ENCODE data around the gene PANK2. TPM values are rescaled to one million over a fixed set of nuclear protein-coding genes. Genes with fewer than 3 reads are reported as not detected.

Gene PANK2
- total RNA-seq, 1 donor from 2014 or later: 59.3 TPM

- no peak overlapping the region for H3K4me3 ChIP-seq (ENCODE audit: insufficient read depth, low read depth, low read length)
- Mint-ChIP-seq H3K36me3 (ENCODE audit: low read depth, unreplicated experiment) (peaks cover 47% of the 10 kb centered on the region), H3K27ac (ENCODE audit: unreplicated experiment) (no peak overlapping the region), H3K4me3 (ENCODE audit: unreplicated experiment) (no peak overlapping the region), H3K27me3 (ENCODE audit: low read depth, unreplicated experiment) (no peaks in the 10 kb centered on the region), H3K4me1 (ENCODE audit: low read depth, unreplicated experiment) (peaks cover 14% of the 10 kb centered on the region), H3K9me3 (ENCODE audit: unreplicated experiment) (peaks cover 19% of the 10 kb centered on the region)
- FAIRE-seq (no peak), DNase-seq (ENCODE audit: low read depth) (no peak)
- H4K20me1 ChIP-seq (ENCODE audit: insufficient read depth, low read length): no peaks in the 10 kb centered on the region
- H3K27me3 ChIP-seq (ENCODE audit: insufficient read depth, low read length): no peaks in the 10 kb centered on the region
- TF ChIP-seq EZH2 (IDR thresholded peaks at IDR 0.05; ENCODE audit: insufficient read depth, low read length): no peak
- no peak for TF ChIP-seq CTCF (IDR thresholded peaks at IDR 0.05; ENCODE audit: insufficient read depth, low read depth, low read length)
- no peaks in the 10 kb centered on the region for H3K4me1 ChIP-seq (ENCODE audit: insufficient read depth, low read length)
- no peak overlapping the region for H3K4me2 ChIP-seq (ENCODE audit: low read length)
- H3K27ac ChIP-seq (ENCODE audit: low read depth, low read length): no peak overlapping the region
- no peak overlapping the region for H2AFZ ChIP-seq (ENCODE audit: low read depth, low read length)
- H3K9ac ChIP-seq (ENCODE audit: low read length): no peak overlapping the region
- H3K79me2 ChIP-seq (ENCODE audit: insufficient read depth, low read length): no peaks in the 10 kb centered on the region
- H3K36me3 ChIP-seq (ENCODE audit: insufficient read depth, low read length): peaks cover 6% of the 10 kb centered on the region
- H3K9me3 ChIP-seq (ENCODE audit: insufficient read depth, low read depth, low read length): peaks cover 4% of the 10 kb centered on the region
Measured at GRCh38 chr20:3935295-3935955, 46.2 kb downstream of the PANK2 start.

GRCh38 chr20:3935956-3936340 lies 46.8 kb downstream of the PANK2 start:
- no peak for TF ChIP-seq EZH2 (IDR thresholded peaks at IDR 0.05; ENCODE audit: insufficient read depth, low read length)
- TF ChIP-seq CTCF (IDR thresholded peaks at IDR 0.05; ENCODE audit: insufficient read depth, low read depth, low read length): no peak
- Histone ChIP-seq H2AFZ (ENCODE audit: low read depth, low read length) (no peak overlapping the region), H3K4me3 (ENCODE audit: insufficient read depth, low read depth, low read length) (no peak overlapping the region), H3K9ac (ENCODE audit: low read length) (no peak overlapping the region), H3K36me3 (ENCODE audit: insufficient read depth, low read length) (peaks cover 6% of the 10 kb centered on the region), H3K27me3 (ENCODE audit: insufficient read depth, low read length) (no peaks in the 10 kb centered on the region), H3K79me2 (ENCODE audit: insufficient read depth, low read length) (no peaks in the 10 kb centered on the region), H3K4me1 (ENCODE audit: insufficient read depth, low read length) (no peaks in the 10 kb centered on the region), H3K27ac (ENCODE audit: low read depth, low read length) (no peak overlapping the region), H4K20me1 (ENCODE audit: insufficient read depth, low read length) (no peaks in the 10 kb centered on the region), H3K4me2 (ENCODE audit: low read length) (no peak overlapping the region), H3K9me3 (ENCODE audit: insufficient read depth, low read depth, low read length) (peaks cover 4% of the 10 kb centered on the region)
- FAIRE-seq (no peak), DNase-seq (ENCODE audit: low read depth) (no peak)
- H3K9me3 Mint-ChIP-seq (ENCODE audit: unreplicated experiment): peaks cover 19% of the 10 kb centered on the region
- no peaks in the 10 kb centered on the region for H3K27me3 Mint-ChIP-seq (ENCODE audit: low read depth, unreplicated experiment)
- peaks cover 14% of the 10 kb centered on the region for H3K4me1 Mint-ChIP-seq (ENCODE audit: low read depth, unreplicated experiment)
- H3K36me3 Mint-ChIP-seq (ENCODE audit: low read depth, unreplicated experiment): peaks cover 51% of the 10 kb centered on the region
- H3K27ac Mint-ChIP-seq (ENCODE audit: unreplicated experiment): no peak overlapping the region
- H3K4me3 Mint-ChIP-seq (ENCODE audit: unreplicated experiment): no peak overlapping the region

GRCh38 chr20:3937618-3938017 lies 48.4 kb downstream of the PANK2 start:
- Mint-ChIP-seq H3K36me3 (ENCODE audit: low read depth, unreplicated experiment) (peaks cover 57% of the 10 kb centered on the region), H3K9me3 (ENCODE audit: unreplicated experiment) (peaks cover 25% of the 10 kb centered on the region), H3K4me3 (ENCODE audit: unreplicated experiment) (no peak overlapping the region), H3K27me3 (ENCODE audit: low read depth, unreplicated experiment) (no peaks in the 10 kb centered on the region), H3K4me1 (ENCODE audit: low read depth, unreplicated experiment) (peaks cover 3% of the 10 kb centered on the region), H3K27ac (ENCODE audit: unreplicated experiment) (no peak overlapping the region)
- DNase-seq (ENCODE audit: low read depth) (no peak), FAIRE-seq (no peak)
- Histone ChIP-seq H3K9me3 (ENCODE audit: insufficient read depth, low read depth, low read length) (peaks cover 4% of the 10 kb centered on the region), H3K9ac (ENCODE audit: low read length) (no peak overlapping the region), H3K79me2 (ENCODE audit: insufficient read depth, low read length) (no peaks in the 10 kb centered on the region), H3K4me2 (ENCODE audit: low read length) (no peak overlapping the region), H3K36me3 (ENCODE audit: insufficient read depth, low read length) (peaks cover 6% of the 10 kb centered on the region), H4K20me1 (ENCODE audit: insufficient read depth, low read length) (no peaks in the 10 kb centered on the region), H3K4me3 (ENCODE audit: insufficient read depth, low read depth, low read length) (no peak overlapping the region), H3K27ac (ENCODE audit: low read depth, low read length) (no peak overlapping the region), H2AFZ (ENCODE audit: low read depth, low read length) (no peak overlapping the region), H3K27me3 (ENCODE audit: insufficient read depth, low read length) (no peaks in the 10 kb centered on the region), H3K4me1 (ENCODE audit: insufficient read depth, low read length) (no peaks in the 10 kb centered on the region)
- TF ChIP-seq CTCF (IDR thresholded peaks at IDR 0.05; ENCODE audit: insufficient read depth, low read depth, low read length): no peak
- TF ChIP-seq EZH2 (IDR thresholded peaks at IDR 0.05; ENCODE audit: insufficient read depth, low read length): no peak
